Epithelial cell of prostate (primary cell): ENCODE measurements around the gene FAM25A.
A peak's percentile ranks its signal among the peaks of the same experiment; 100 is the strongest.

ENCODE experiments used
- DNase-seq: peaks from one replicate; pipeline ENCODE4 v3.0.0-alpha.2; 2011; ENCODE audit warnings: low read depth, low spot score
- H3K27ac ChIP-seq: fragments of 450-650 bp; 2 replicates; pipeline ENCODE4 v1.5.1; 2017; ENCODE audit warnings: mild to moderate bottlenecking

FAM25A gene

DNA sequence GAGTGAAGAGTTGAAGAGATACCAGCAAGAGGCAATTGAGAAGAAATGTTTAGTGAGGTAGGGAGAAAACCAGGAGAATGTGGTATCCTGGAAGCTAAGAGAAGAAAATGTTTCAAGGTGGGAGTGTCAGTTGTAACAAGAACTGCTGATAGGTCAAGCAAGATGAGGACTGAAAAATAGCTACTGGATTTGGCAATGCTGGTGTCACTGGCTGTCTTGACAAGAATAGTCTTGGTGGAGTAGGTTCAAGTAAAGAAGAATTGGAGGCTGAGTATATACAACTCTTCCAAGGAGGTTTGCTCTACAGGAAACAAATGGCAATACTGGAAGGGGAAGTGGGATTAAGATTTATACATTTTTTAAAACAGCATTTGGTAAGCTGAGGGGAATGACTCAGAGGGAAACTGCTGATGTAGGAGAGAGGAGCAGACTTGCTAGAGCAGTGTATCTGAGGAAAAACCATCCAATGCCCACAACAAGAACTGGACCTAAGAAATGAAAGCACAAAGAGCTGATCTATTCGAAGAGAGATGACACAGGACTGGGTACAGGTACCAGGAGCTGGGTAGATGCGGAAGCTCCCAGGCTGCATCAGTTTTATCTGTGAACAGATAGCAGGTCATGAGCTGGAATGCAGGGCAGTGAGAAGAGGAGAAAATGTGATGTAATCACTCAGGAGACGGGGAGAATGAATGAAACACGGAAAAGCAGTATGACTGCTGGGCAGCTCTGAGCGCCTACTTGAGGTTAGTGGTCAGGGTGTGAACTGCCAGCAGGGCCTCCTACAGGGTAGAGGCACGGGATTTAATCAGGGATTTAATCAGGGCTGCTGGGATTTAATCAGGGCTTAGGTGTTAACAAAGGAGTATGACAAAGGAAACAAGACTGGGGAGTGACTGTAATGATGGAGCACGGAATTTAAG, 34.5 kb downstream of the FAM25A start:
- no peak for DNase-seq
- H3K27ac ChIP-seq, result peak overlapping the region; percentile 16

DNA sequence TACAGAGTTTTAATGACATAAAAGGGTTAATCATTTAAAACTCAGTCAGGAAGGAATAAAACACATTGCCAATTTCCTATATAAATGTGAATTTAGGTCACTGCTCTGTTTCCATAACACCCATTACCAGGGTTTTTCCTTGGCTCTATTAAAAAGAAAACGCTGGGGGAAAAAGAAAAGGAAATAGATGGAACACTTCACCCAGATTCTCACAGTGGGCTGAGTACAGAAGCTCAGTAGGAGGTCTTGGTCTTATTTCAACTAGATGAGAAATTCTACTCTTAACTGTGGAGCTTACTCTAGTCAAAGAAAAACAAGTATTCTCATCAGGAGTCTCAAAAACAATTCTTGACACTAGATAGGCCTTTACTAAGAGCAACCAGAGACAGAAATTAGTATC, 38.1 kb downstream of the FAM25A start:
- DNase-seq, result no peak
- H3K27ac ChIP-seq, result no peak overlapping the region

DNA sequence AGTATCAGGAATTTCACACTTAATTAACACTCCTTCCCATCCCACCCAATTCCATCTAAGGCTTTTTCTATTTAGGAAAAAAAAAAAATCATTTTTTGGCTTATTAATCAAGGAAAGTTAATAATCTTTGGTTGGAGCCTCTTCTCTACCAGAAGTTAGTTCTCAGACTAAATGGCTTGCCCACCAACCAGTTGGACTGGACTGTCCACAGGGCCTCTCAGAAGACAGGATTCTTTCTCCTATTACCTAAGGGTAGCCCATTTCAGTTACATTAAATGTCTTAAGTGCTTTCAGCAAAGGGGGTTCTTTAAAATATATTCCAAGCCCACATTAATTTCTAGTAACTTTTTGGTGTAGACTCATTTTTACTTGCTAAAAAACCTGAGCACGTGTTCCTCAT, 39.3 kb downstream of the FAM25A start:
- no peak overlapping the region for H3K27ac ChIP-seq
- no peak for DNase-seq

DNA sequence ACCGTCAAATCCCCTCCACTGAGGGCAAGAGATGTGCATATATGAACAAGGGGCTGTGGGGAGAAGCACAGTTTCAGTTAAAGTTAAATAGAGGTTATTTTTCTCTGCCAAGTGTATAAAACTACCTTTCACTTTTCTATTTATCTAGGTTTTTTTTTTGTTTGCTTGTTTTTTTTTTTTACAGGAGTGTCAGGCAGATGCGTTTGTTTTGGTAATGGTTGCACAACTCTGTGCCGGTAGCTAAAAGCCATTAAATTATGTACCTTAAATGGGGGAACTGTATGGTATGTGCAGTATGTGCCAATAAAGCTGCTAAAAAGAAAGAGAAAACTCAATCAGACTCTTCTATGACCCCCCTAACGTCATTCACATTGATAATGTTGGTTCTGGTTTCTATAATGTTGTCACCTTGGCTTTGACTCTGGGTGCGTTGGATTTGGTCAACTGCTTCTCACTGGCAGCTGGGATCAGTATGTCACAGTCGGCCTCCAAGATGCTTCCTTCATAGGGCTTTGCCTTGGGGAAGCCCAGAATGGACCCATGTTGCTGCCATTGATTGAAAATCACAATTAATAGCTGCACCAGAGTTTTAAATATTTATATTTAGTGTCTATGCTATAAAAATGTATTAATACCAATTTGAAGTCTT, 40.3 kb downstream of the FAM25A start:
- H3K27ac ChIP-seq, result no peak overlapping the region
- no peak for DNase-seq

DNA sequence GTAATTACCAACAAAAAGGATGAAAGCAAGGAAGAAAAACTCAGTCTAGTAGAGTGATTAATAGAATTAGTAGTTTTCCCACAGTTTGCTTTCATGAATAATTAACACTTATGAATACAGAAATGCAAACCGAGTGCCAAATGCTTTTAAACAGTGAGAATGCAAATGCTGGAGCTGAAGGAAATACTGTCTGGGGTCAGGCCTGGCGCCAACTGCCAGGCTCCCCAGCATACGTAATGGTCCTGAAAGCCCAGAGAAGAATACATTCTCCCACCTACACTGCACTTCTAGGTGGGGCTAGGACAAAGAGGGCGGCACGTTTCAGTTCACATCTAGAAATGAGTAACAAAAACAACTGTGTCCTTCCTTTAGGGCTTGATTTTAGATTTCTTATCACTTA, 44.6 kb downstream of the FAM25A start:
- H3K27ac ChIP-seq, result no peak overlapping the region
- DNase-seq, result no peak

DNA sequence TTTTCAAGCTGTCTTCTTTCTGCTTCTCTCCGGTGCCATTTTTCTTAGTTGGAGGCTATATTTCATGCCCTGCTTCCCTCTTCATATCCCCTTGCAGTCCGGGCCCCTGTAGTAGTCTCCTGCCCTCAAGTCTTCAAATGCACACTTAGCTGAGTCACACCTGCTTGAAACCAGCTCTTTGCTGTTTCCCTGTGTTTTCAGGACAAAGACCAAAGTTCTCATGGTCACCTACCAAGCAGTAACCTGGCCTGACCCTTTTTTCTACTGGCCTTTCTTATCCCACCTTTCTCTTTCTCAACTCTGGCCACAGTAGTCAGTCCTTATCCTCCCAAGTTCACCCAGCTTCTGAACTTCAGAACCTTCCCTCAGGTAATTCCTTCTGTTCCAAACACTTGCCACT, 46.1 kb downstream of the FAM25A start:
- H3K27ac ChIP-seq, result no peak overlapping the region
- no peak for DNase-seq

DNA sequence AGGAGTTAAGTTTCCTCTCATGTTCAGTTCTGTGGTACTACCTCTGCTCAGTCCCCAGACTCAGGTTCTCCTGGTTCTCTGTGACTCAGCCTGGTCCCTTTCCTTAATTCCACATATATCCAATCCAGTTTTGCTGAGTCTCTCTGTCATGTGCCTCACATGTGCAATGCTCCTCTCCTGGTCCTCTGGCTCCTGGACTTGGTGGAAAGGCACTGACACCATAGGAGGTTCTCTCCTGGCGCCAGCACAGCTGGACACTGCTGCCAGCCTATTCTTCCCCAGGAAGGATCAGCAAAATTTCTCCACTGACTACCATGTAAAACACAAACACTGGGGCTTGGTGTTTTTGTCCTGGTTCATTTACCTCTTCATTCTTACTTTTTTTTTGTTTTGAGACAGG, 46.8 kb downstream of the FAM25A start:
- DNase-seq, result no peak
- no peak overlapping the region for H3K27ac ChIP-seq

DNA sequence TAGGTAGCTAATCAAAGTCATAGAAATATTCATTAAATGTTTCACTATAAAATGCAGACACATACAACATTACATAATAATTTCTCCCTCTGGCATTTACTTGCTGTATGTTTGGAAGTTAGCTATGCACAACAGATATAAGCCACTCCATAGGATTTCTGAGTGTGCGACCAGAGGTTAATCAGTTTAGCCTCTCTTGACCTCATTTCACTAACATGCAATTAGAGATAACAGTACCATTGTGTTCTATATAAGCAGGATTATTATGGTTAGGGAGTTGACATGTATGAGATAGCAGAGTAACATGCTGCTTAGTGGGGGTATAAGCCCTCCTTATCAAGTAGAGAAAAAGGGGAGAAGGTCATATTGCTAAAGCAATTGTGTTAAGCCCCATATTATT, 48.2 kb downstream of the FAM25A start:
- no peak for DNase-seq
- no peak overlapping the region for H3K27ac ChIP-seq

DNA sequence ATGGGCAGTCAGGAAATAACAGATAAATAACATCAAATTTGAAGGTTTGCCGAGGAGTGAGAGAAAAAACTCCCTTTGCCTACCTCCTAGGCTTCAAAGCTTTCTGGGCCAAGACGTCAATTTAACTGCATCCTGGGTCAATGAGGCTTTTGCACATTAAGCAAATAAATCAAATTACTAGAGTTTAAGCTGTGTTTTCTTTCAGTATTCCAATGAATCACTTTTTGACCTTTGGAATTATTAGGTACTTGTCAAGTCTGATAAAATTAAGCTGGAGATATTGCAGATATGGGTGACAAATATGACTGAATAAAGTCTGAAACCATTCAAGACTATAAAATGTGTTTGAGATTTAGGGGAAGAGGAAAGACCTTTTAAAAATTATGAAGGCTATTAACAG, 52.4 kb downstream of the FAM25A start:
- H3K27ac ChIP-seq, result no peak overlapping the region
- DNase-seq, result no peak
